Right atrium auricular region (tissue), 2 donors: ENCODE results near the gene ETV4. TPM values are rescaled to one million over a fixed set of nuclear protein-coding genes. Genes with fewer than 3 reads are reported as not detected.

ENCODE experiments used
- DNase-seq: peaks from one replicate; pipeline ENCODE4 v3.0.0-alpha.2; 2019; ENCODE audit warnings: low spot score
- H3K27ac ChIP-seq, 2 donors: fragments of 200-600 bp; sonication (generic); 1 replicate in 1 of 2; 2 replicates in 1 of 2; pipeline ENCODE4 v1.5.1; 2016 to 2019
- H3K27me3 ChIP-seq, 2 donors: fragments of 200-600 bp; sonication (generic); one replicate each; pipeline versions ENCODE4 v1.5.1 to v1.6.0; 2017 to 2019
- H3K36me3 ChIP-seq: fragments of 200-600 bp; sonication (generic); one replicate; pipeline ENCODE4 v1.5.1; 2016
- H3K4me1 ChIP-seq, 2 donors: fragments of 200-600 bp; sonication (generic); one replicate each; pipeline versions ENCODE4 v1.5.1 to v1.6.0; 2017 to 2019
- H3K4me3 ChIP-seq, 2 donors: fragments of 200-600 bp; sonication (generic); 1 replicate in 1 of 2; 2 replicates in 1 of 2; pipeline ENCODE4 v1.5.1; 2017 to 2019; ENCODE audit warnings: mild to moderate bottlenecking in 1 of 2, moderate library complexity in 1 of 2
- H3K9me3 ChIP-seq, 2 donors: fragments of 200-600 bp; sonication (generic); one replicate each; pipeline ENCODE4 v1.5.1; 2019
- total RNA-seq, 2 donors: library from RNA; depleted of rRNA; stranded (reverse); fragments of >200 nt; gene quantifications; one replicate each; pipeline ENCODE4 v1.1.0, GENCODE V29; 2016
- TF ChIP-seq, protein P1 (sequence below), 2 donors: fragments of 200-600 bp; sonication (generic); IDR thresholded peaks; one replicate each; pipeline ENCODE4 v1.5.1; 2019; ENCODE audit warnings: antibody characterized with exemption in 2 of 2

The ETV4 gene
- total RNA-seq, 2 donors from 2014 or later: 3.1 to 5.0 TPM

DNA sequence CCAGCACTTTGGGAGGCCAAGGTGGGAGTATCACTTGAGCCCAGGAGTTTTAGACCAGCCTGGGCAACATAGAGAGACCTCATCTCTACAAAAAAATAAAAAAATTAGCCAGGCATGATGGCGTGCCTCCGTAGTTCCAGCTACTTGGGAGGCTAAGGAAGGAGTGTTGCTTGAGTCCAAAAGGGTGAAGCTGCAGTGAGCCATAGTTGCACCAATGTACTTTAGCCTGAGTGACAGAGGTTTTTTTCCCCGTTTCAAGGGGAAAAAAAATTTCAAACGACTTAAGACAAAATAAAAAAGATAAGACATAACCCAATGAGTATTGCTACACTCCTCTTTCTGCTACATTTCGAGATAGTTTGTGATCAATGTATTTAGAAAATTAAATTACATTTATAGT lies 55.5 kb downstream of the ETV4 start:
- TF ChIP-seq, protein P1, sequence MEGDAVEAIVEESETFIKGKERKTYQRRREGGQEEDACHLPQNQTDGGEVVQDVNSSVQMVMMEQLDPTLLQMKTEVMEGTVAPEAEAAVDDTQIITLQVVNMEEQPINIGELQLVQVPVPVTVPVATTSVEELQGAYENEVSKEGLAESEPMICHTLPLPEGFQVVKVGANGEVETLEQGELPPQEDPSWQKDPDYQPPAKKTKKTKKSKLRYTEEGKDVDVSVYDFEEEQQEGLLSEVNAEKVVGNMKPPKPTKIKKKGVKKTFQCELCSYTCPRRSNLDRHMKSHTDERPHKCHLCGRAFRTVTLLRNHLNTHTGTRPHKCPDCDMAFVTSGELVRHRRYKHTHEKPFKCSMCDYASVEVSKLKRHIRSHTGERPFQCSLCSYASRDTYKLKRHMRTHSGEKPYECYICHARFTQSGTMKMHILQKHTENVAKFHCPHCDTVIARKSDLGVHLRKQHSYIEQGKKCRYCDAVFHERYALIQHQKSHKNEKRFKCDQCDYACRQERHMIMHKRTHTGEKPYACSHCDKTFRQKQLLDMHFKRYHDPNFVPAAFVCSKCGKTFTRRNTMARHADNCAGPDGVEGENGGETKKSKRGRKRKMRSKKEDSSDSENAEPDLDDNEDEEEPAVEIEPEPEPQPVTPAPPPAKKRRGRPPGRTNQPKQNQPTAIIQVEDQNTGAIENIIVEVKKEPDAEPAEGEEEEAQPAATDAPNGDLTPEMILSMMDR (IDR thresholded peaks at IDR 0.05): no peak
- Histone ChIP-seq H3K9me3 (no peaks in the 10 kb centered on the region), H3K4me3 (no peak overlapping the region), H3K27ac (no peak overlapping the region), H3K27me3 (no peaks in the 10 kb centered on the region), H3K36me3 (peaks cover 61% of the 10 kb centered on the region), H3K4me1 (peaks cover 0 to 15% of the 10 kb centered on the region in 2 donors)
- no peak for DNase-seq

- no peaks in the 10 kb centered on the region for H3K36me3 ChIP-seq
- peak within 1 kb of the TSS; percentile 73 to 80 for H3K4me3 ChIP-seq
- H3K27ac ChIP-seq: peak within 1 kb of the TSS; percentile 81 to 82
- TF ChIP-seq, protein P1 (IDR thresholded peaks at IDR 0.05): peak; percentile 99 to 100
- H3K27me3 ChIP-seq: no peaks in the 10 kb centered on the region
- DNase-seq: peak; percentile 98
- H3K9me3 ChIP-seq: no peaks in the 10 kb centered on the region
- H3K4me1 ChIP-seq: peaks cover 0 to 32% of the 10 kb centered on the region in 2 donors
These were observed 62.2 kb downstream of the ETV4 start, which contains the start of gene DHX8 for GRCh38 chr17:43483674-43484551. Gene DHX8 (plus strand): TSS chr17:43483975. CDS start chr17:43484038, 63 bp downstream.

DNA sequence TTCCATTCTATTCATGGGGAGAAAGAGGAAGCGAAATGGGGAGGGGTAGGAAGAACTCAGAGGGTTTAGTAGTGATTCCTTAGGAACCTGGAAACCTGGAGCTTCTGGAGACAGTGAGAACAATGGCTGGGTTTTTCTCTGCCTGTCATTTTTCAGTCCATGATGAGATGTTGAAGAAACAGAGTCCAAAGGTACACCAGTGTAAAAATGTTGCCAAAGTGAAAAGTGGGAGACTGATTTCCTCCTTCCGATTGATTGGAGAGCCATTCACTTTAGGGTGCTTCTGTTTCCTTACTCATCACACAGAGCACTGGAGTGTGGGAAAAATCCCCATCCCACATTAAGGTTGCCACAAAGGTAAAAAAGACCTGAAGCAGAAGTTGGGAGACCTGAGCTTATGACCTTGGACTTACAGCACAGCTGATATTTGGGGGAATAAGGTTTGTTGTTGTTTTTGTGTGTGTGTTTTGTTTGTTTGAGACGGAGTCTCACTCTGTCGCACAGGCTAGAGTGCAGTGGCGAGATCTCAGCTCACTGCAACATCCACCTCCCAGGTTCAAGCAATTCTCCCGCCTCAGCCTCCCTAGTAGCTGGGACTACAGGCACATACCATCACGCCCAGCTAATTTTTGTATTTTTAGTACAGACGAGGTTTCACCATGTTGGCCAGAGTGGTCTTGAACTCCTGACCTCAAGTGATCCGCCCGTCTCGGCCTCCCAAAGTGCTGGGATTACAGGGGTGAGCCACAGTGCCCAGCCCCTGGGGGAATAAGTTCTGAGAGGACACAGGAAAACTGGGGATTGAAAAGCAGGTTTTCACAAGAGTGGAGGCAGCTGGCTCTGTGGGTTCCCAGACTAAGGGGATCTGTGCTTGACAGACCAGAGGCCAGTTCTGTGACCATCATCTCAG lies 63.8 kb downstream of the ETV4 start:
- TF ChIP-seq, protein P1 (IDR thresholded peaks at IDR 0.05): no peak
- DNase-seq: no peak
- peak overlapping the region in 1 of 2 donors; percentile 75 for H3K27ac ChIP-seq

GRCh38 chr17:43479948-43480347 lies 66.2 kb downstream of the ETV4 start:
- Histone ChIP-seq H3K27ac (no peak overlapping the region), H3K36me3 (no peaks in the 10 kb centered on the region)
- no peak for DNase-seq

More for the DNA sequence above, 63.8 kb downstream of the ETV4 start:
- Histone ChIP-seq H3K9me3 (no peaks in the 10 kb centered on the region), H3K27me3 (no peaks in the 10 kb centered on the region), H3K4me1 (peaks cover 0 to 29% of the 10 kb centered on the region in 2 donors), H3K36me3 (no peaks in the 10 kb centered on the region), H3K4me3 (no peak overlapping the region)

More at GRCh38 chr17:43479948-43480347, 66.2 kb downstream of the ETV4 start:
- peaks cover 0 to 11% of the 10 kb centered on the region in 2 donors for H3K4me1 ChIP-seq
- TF ChIP-seq, protein P1 (IDR thresholded peaks at IDR 0.05): no peak
- no peak overlapping the region for H3K4me3 ChIP-seq
- H3K9me3 ChIP-seq: no peaks in the 10 kb centered on the region
- H3K27me3 ChIP-seq: no peaks in the 10 kb centered on the region

Other genes with a start within 250 kb of the ETV4 start
- 10 to 100 TPM in 1 of 2 donors, 1 to 10 TPM in 1; 5.5 to 24.1 TPM for gene ARL4D, start 147.3 kb downstream of the ETV4 start, total RNA-seq
- 10 to 100 TPM; 18.5 to 26.1 TPM for gene DHX8, start 62.4 kb downstream of the ETV4 start, total RNA-seq
- 10 to 100 TPM in 1 of 2 donors, 1 to 10 TPM in 1; 3.9 to 13.8 TPM for gene MEOX1, start 115.6 kb upstream of the ETV4 start, total RNA-seq
- not detected for gene SOST, start 212.5 kb upstream of the ETV4 start, total RNA-seq
- gene DUSP3, start 232.6 kb upstream of the ETV4 start, total RNA-seq: 100 to 1,000 TPM; 151 to 175 TPM
- not detected for gene CFAP97D1, start 234.1 kb upstream of the ETV4 start, total RNA-seq